ENCODE data around the gene HAO2. TPM values are rescaled to one million over a fixed set of nuclear protein-coding genes. Genes with fewer than 3 reads are reported as not detected.

HAO2 gene
- total RNA-seq, 1 experiment from 2014 or later, result 0.13 TPM

GRCh38 chr1:119430486-119430885 lies 61.9 kb downstream of the HAO2 start:
- Mint-ChIP-seq H3K27me3 (ENCODE audit: low read depth) (peaks cover 2% of the 10 kb centered on the region; the same call in 1 of the 2 replicates), H3K4me1 (peaks cover 6 to 9% of the 10 kb centered on the region in 2 experiments), H3K27ac (no peak overlapping the region; a peak in 1 of 7 replicates), H3K36me3 (ENCODE audit: insufficient read depth in 1 of 3, low read depth in 3 of 3) (no peaks in the 10 kb centered on the region), H3K9me3 (no peaks in the 10 kb centered on the region), H3K4me3 (no peak overlapping the region)
- Histone ChIP-seq H3K4ac (ENCODE audit: low read depth, low read length) (no peak overlapping the region), H3K9ac (ENCODE audit: extremely low read depth, insufficient read length, low read length) (no peak overlapping the region), H3K56ac (ENCODE audit: insufficient read length, low read depth, low read length) (no peak overlapping the region), H3K4me2 (ENCODE audit: insufficient read depth, insufficient read length, low read length) (no peak overlapping the region), H3K18ac (ENCODE audit: insufficient read length, low read depth, low read length) (no peak overlapping the region), H3K79me2 (ENCODE audit: insufficient read depth, low read length) (no peaks in the 10 kb centered on the region), H2AK5ac (ENCODE audit: insufficient read length, low read length) (no peak overlapping the region), H3K4me1 (ENCODE audit: insufficient read depth, low read length) (no peaks in the 10 kb centered on the region), H3K23ac (ENCODE audit: insufficient read length, low read depth, low read length) (no peak overlapping the region), H3K9me3 (ENCODE audit: control insufficient read depth, low read depth, low read length) (no peaks in the 10 kb centered on the region), H3K79me1 (ENCODE audit: insufficient read depth, low read depth, low read length, poor library complexity, severe bottlenecking) (no peaks in the 10 kb centered on the region), H4K5ac (ENCODE audit: insufficient read length, low read depth, low read length) (no peak overlapping the region), H2BK5ac (ENCODE audit: insufficient read length, low read length) (no peak overlapping the region), H2BK20ac (ENCODE audit: low read depth, low read length, poor library complexity, severe bottlenecking) (no peak overlapping the region), H2AFZ (ENCODE audit: low read length) (no peak overlapping the region), H3K23me2 (ENCODE audit: insufficient read length, low read depth, low read length, poor library complexity, severe bottlenecking) (no peaks in the 10 kb centered on the region), H4K91ac (ENCODE audit: insufficient read length, low read depth, low read length) (no peak overlapping the region), H4K20me1 (ENCODE audit: control insufficient read depth, insufficient read depth, insufficient read length) (no peaks in the 10 kb centered on the region), H3T11ph (ENCODE audit: low read length) (no peak overlapping the region), H2BK12ac (ENCODE audit: insufficient read length, low read depth, low read length) (no peak overlapping the region), H4K8ac (replicated peaks; ENCODE audit: insufficient read length, low read depth, low read length) (no peak overlapping the region), H3K14ac (ENCODE audit: insufficient read depth, low read length) (no peak overlapping the region), H3K27me3 (ENCODE audit: insufficient read depth, low read length) (no peaks in the 10 kb centered on the region), H2BK15ac (ENCODE audit: low read depth, low read length) (no peak overlapping the region), H2BK120ac (ENCODE audit: low read depth, low read length, poor library complexity, severe bottlenecking) (no peak overlapping the region), H3K27ac (ENCODE audit: insufficient read length, low read depth, low read length) (no peak overlapping the region)
- TF ChIP-seq CTCF (conservative IDR thresholded peaks at IDR 0.05), result no peak
- no peak for DNase-seq
- no CpG with 5 or more reads among the region's 2 CpGs for WGBS (ENCODE audit: extremely low coverage, insufficient read length, low lambda C conversion rate)
